HCT116 (cell line): ENCODE results near the gene PKHD1.

Experiments used
- POLR2A ChIP-seq: IDR thresholded peaks from 2 replicates; pipeline ENCODE4 v1.7.0; 2011; ENCODE audit warnings: borderline replicate concordance; ENCODE audit not compliant: insufficient read depth, insufficient read length; ENCODE audit errors: extremely low read depth
- TCF7L2 ChIP-seq: IDR thresholded peaks from 2 replicates; pipeline ENCODE4 v1.7.0; 2011; ENCODE audit warnings: borderline replicate concordance, inconsistent platforms; ENCODE audit not compliant: insufficient read depth, insufficient read length; ENCODE audit errors: extremely low read depth

- no peak for TF ChIP-seq TCF7L2
- TF ChIP-seq POLR2A = no peak
These were observed 27.6 kb downstream of the PKHD1 start for GRCh38 chr6:52059821-52060220.
